K562 (cell line): Measurements from ENCODE around the gene ABCG1.

Experiments
- ESRRA ChIP-seq: fragments of 450-650 bp; IDR thresholded peaks from 2 replicates; pipeline ENCODE4 v1.6.1; 2014; ENCODE audit warnings: low read depth, mild to moderate bottlenecking, moderate library complexity, borderline replicate concordance
- GTF2F1 ChIP-seq: IDR thresholded peaks from 2 replicates; pipeline ENCODE4 v1.6.1; 2011; ENCODE audit warnings: low read depth, low read length, improper control_type of control experiment
- KAT8 ChIP-seq: fragments of 450-650 bp; IDR thresholded peaks from 2 replicates; pipeline ENCODE4 v1.6.1; 2016; ENCODE audit warnings: low read depth, mild to moderate bottlenecking
- MYC ChIP-seq, 2 experiments: fragments of 250-450 bp in 1 of 2; sonication (Bioruptor Pico) in 1 of 2; IDR thresholded peaks; 2 replicates each; pipeline versions ENCODE4 v1.5.1 to v1.6.1; 2012 to 2021; ENCODE audit warnings: low read depth in 2 of 2, borderline replicate concordance in 1 of 2, improper control_type of control experiment in 1 of 2, low read length in 1 of 2, mild to moderate bottlenecking in 1 of 2, moderate library complexity in 1 of 2
- SAFB2 ChIP-seq: fragments of 200-400 bp; formaldehyde crosslinking; IDR thresholded peaks from 2 replicates; pipeline ENCODE4 v1.6.1; 2018; ENCODE audit warnings: borderline replicate concordance, low read length, low read depth, moderate library complexity; ENCODE audit not compliant: severe bottlenecking
- SRF ChIP-seq, 2 experiments: fragments of 250-450, 450-650 bp in 1 of 2; sonication (Bioruptor Pico) in 1 of 2; sonication (generic) in 1 of 2; formaldehyde crosslinking; IDR thresholded peaks; 2 replicates each; pipeline versions ENCODE4 v1.5.0 to v1.5.1; 2020 to 2022; ENCODE audit warnings: mild to moderate bottlenecking in 1 of 2, missing genetic modification reagents in 1 of 2
- TAF15 ChIP-seq: fragments of 200-400 bp; formaldehyde crosslinking; IDR thresholded peaks from 2 replicates; pipeline ENCODE4 v1.6.1; 2017; ENCODE audit warnings: mild to moderate bottlenecking, low read depth, low read length, moderate library complexity
- XRCC5 ChIP-seq: fragments of 200-400 bp; formaldehyde crosslinking; IDR thresholded peaks from 2 replicates; pipeline ENCODE4 v1.6.1; 2017; ENCODE audit warnings: low read depth, mild to moderate bottlenecking, low read length
- ZNF384 ChIP-seq: IDR thresholded peaks from 2 replicates; pipeline ENCODE4 v1.6.1; 2012; ENCODE audit warnings: low read depth, low read length, improper control_type of control experiment

DNA sequence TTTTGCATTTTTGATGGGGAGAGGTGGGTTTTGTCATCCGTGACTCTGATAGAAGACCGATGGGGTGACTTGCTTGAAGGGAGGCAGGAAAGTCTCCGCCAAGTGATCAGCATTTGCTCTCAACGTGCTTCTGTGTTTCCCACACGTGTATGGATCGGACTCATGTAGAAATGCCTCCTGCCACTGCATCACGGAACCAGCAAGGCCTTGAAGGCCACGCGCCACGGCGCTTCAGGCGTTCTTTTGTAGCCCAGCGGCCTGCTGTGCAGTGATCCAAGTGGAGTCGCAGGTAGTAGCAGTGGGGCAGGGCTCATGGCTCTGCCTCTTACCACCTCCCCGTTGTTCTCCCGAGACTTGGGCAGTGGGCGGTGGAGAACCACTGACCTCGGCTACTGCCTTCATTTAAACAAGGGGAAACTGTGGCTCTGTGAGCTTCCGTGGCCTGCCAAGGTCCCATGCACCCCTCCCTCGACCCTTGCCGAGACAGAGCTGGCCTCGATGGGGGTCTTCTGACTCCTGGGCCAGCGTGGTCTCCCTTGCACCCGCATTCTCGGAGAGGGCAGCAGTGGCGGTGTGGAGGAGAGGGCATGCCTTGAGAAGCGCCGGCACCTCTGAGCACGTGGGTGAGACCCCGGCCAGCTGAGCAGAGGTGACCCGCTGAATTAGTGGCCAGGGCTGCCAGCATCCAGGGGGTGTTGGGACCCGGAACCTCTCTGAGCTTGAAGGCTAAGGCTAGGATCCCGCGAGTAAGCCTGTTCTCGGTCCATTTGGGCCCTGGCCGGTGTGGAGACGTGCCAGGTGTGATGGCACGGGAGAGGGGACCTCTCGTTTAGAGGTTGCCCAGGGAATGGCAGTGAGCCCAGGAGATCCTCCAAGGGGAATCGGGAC, 46.1 kb upstream of the ABCG1 start:
- TF ChIP-seq SAFB2 (no peak), ESRRA (no peak), GTF2F1 (no peak), XRCC5 (no peak), ZNF384 (no peak), KAT8 (no peak), MYC (IDR thresholded peaks at IDR 0.05; ENCODE audit: low read depth, low read length) (no peak), MYC (CRISPR knock-in tag; IDR thresholded peaks at IDR 0.05; ENCODE audit: borderline replicate concordance, low read depth) (no peak), TAF15 (no peak), SRF (CRISPR knock-in tag; IDR thresholded peaks at IDR 0.05) (no peak)
